22Rv1 (cell line): ENCODE data around the gene TAS1R2.

Source experiments
- CTCF ChIP-seq: fragments of 450-650 bp; IDR thresholded peaks from 2 replicates; pipeline ENCODE4 v1.5.1; 2017; ENCODE audit warnings: mild to moderate bottlenecking
- ZFX ChIP-seq: fragments of 450-650 bp; IDR thresholded peaks from 2 replicates; pipeline ENCODE4 v1.6.1; 2017; ENCODE audit warnings: antibody characterized with exemption, borderline replicate concordance

DNA sequence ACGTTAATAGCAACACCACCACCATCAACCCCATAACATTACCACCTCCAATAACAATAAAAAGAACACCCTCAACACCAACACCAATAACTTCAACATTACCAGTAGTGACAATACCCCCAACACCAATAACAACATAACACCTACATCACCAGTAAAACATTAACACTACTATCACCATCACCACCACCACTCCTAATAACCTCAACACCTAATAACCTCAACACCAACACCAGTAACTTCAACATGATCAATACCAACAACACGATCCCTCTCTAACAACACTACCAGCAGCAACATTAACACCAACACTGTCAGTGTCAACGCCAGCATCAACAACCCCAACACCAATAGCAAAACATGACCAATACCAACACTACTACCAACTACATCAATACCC is 57.2 kb downstream of the TAS1R2 start:
- no peak for TF ChIP-seq CTCF
- TF ChIP-seq ZFX: no peak
